Measurements from ENCODE around the gene OR4K17.
"Not testable (repeated sequence)": the region's sequence is repeated elsewhere in the genome, so short reads cannot be mapped to it uniquely, and the experiment has no call there.

OR4K17 gene

GRCh38 chr14:20110438-20110837 lies at the start of gene OR4K17:
OR4K17 (plus strand) TSS chr14:20110739; CDS start chr14:20117500, 6,761 bp downstream.
- no peak for DNase-seq

DNA sequence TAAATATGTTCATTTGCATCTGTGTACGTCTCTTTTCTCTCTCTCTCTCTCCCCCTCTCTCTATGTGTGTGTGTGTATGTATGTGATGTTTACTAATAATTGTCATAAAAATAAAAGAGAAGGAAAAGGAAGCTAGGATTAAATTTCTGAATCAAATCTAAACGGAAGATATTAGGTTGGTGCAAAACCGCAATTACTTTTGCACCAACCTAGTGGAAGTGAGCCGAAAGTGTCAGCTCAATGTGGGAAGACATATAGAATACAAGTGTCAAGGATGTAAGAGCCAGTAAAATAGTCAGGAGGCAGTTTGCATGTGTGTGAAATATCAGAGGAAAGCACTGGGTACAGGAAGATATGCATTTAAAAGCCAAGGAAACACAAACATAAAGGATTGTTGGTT lies 18.5 kb upstream of the OR4K17 start:
- DNase-seq = no peak

- DNase-seq = peak in 1 of 2 experiments; percentile 11
Observed at GRCh38 chr14:20093442-20093841, 17.1 kb upstream of the OR4K17 start.

DNA sequence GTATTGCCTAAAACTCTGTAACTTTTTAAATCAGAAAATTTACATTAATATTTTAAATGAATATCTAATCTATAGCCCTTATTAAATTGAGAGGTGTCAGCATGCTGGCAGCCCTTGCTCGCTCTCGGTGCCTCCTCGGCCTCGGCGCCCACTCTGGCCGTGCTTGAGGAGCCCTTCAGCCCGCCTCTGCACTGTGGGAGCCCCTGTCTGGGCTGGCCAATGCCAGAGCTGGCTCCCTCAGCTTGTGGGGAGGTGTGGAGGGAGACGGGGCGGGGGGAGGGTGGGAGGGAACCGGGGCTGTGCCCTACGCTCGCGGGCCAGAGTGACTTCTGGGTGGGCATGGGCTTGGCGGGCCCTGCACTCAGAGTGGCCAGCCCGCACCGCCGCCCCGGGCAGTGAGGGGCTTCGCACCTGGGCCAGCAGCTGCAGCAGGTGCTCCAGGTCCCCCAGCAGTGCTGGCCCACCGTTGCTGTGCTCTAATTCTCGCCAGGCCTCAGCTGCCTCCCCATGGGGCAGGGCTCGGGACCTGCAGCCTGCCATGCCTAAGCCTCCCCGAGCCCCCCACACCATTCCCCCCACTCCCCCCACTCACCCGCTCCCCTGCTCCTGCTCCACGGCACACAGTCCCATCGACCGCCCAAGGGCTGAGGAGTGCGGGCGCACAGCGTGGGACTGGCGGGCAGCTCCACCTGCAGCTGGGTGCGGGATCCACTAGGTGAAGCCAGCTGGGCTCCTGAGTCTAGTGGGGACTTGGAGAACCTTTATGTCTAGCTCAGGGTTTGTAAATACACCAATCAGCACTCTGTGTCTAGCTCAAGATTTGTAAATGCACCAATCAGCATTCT lies 11.4 kb upstream of the OR4K17 start:
- DNase-seq = not testable (repeated sequence)

GRCh38 chr14:20112321-20112720 lies 1.8 kb downstream of the OR4K17 start:
- no peak for DNase-seq

- DNase-seq = no peak
Observed at GRCh38 chr14:20116748-20117147, 6.2 kb downstream of the OR4K17 start.

DNA sequence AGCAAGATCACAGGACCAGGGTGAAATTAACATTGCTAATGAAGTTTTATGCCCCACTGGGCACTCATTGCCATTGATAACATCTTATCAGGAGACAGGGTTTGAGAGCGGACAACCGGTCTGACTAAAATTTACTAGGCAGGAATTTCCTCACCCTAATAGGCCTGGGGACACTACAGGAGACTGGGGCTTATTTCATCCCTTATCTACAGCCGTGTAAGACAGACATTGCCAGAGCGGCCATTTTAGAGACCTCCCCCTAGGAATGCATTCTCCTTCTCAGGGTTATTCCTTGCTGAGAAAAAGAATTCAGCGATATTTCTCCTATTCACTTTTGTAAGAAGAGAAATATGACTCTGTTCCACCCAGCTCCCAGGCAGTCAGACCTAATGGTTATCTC lies 8.3 kb downstream of the OR4K17 start:
- DNase-seq = no peak

DNA sequence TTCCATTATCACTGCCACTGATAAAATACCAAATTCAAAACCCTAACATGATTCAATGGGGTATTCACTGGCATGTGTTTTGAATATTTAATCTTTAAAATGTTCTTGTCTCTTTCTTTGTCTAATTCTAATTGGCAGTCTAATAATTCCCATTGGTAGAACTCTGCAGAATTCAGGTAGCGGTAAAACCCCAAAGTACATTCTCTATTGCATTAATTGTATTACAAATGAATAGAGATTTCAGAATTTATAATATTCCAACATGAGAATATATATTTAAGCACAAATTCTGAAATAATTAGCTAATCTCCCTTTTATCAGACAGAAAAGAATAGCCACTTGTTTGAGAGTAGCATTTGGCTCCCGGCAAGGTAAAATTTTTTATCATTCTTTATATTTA lies 28.0 kb downstream of the OR4K17 start, which contains the start of gene OR4N5:
TSS of gene OR4N5 (plus strand) at position 301 of the 400 bp plus-strand sequence. CDS start 4,916 bp downstream, outside the sequence.
- no peak for DNase-seq

- DNase-seq = no peak
Observed at GRCh38 chr14:20143911-20144310, 33.4 kb downstream of the OR4K17 start.

DNA sequence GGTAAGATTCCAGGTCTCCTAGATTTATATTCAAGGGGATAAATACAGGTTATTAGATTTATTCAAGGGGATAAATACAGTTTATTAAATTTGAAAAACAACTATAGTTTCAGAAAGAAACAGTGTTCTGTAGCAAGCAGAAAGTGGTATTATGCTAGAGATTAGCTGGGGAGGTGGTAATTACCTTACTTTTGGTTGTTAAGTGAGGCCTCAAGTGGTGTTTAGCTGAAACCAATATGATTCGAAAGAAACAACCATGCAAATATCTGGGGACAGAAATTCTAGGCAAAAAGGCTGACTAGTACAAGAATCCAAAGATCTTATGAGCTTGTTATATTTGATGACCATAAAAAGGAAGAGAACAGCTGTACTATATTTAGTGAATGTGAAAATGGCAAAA lies 34.3 kb downstream of the OR4K17 start:
- DNase-seq = no peak

DNA sequence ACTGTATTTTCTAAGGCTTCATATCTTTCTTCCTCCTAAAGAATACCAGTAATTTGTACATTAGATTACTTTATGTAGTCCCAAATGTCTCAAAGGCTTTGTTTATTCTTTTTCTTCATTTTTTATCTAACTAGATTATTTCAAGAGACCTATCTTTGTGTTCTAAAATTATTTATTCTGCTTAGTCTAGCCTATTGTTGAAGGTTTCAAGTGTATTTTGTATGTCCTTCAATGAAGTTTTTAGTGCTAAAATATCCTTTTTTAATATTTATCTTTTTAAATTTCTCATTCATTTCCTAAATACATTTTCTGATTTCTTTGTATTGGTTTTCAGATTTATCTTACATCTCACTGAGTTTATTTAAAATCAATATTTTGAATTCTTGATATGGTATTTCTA lies 53.9 kb downstream of the OR4K17 start:
- no peak for DNase-seq

- DNase-seq = no peak
Observed at GRCh38 chr14:20167091-20167490, 56.6 kb downstream of the OR4K17 start.

DNA sequence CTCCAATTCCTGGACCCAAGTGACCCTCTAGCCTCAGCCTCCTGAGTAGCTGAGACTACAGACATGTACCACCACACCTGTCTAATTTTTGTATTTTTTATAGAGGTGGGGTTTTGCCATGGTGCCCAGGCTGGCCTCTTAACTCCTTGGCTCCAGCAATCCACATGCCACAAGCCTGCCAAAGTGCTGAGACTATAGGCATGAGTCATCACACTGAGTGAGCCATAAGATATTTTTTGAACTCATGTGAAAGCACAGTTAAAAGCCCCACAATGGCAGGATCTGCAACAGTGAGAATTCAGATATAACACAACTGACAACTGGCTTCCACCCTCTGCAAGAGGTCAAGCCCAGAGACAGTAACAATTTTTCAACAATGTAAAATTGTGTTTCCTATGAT lies 59.3 kb downstream of the OR4K17 start:
- DNase-seq = not testable (repeated sequence)
